PC-3 (cell line): Measurements from ENCODE around the gene PRIM2.
"Not testable (repeated sequence)": the region's sequence is repeated elsewhere in the genome, so short reads cannot be mapped to it uniquely, and the experiment has no call there.

ENCODE experiments used
- EZH2 ChIP-seq: fragments of 300-600 bp; sonication (generic); IDR thresholded peaks from one replicate; pipeline ENCODE4 v1.6.1; 2017; ENCODE audit warnings: antibody characterized with exemption, mild to moderate bottlenecking, low read length; ENCODE audit not compliant: unreplicated experiment
- TF ChIP-seq, protein P1 (sequence below): fragments of 300-600 bp; sonication (generic); conservative IDR thresholded peaks from 2 replicates; pipeline ENCODE4 v1.5.1; 2017; ENCODE audit warnings: antibody characterized with exemption, low read depth, mild to moderate bottlenecking, low read length

DNA sequence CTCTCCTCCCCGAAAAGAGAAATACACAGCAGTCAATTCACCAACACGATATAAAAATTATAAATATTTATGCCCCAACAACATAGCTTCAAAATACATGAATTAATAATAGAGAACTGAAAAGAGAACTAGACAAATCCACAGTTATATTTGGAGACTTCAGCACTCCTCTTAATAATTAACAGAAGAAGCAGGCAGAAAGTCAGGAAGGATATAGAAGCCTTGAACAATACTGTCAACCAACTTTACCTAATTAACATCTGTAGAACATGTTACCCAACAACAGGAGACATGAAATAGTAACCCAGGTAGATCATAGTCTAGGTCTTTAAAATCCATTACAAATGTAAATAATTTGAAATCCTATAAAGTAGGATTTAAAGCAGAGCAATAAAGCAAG is 293.2 kb downstream of the PRIM2 start:
- TF ChIP-seq, protein P1, sequence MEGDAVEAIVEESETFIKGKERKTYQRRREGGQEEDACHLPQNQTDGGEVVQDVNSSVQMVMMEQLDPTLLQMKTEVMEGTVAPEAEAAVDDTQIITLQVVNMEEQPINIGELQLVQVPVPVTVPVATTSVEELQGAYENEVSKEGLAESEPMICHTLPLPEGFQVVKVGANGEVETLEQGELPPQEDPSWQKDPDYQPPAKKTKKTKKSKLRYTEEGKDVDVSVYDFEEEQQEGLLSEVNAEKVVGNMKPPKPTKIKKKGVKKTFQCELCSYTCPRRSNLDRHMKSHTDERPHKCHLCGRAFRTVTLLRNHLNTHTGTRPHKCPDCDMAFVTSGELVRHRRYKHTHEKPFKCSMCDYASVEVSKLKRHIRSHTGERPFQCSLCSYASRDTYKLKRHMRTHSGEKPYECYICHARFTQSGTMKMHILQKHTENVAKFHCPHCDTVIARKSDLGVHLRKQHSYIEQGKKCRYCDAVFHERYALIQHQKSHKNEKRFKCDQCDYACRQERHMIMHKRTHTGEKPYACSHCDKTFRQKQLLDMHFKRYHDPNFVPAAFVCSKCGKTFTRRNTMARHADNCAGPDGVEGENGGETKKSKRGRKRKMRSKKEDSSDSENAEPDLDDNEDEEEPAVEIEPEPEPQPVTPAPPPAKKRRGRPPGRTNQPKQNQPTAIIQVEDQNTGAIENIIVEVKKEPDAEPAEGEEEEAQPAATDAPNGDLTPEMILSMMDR = not testable (repeated sequence)
- not testable (repeated sequence) for TF ChIP-seq EZH2
